ENCODE results near the gene GPR15LG.

Gene GPR15LG

GRCh38 chr10:84194424-84195043 is 20.9 kb downstream of the GPR15LG start, which contains the start of gene CDHR1:
CDHR1 (plus strand) TSS chr10:84194537; CDS start chr10:84194761, 224 bp downstream.
- DNase-seq: no peak

GRCh38 chr10:84195044-84195830 is 21.6 kb downstream of the GPR15LG start:
- no peak for DNase-seq

GRCh38 chr10:84196083-84196482 is 22.5 kb downstream of the GPR15LG start:
- no peak for DNase-seq

GRCh38 chr10:84196941-84197340 is 23.3 kb downstream of the GPR15LG start:
- no peak for DNase-seq

GRCh38 chr10:84197643-84198042 is 24.0 kb downstream of the GPR15LG start:
- DNase-seq: no peak

GRCh38 chr10:84198206-84198915 is 24.8 kb downstream of the GPR15LG start:
- no peak for DNase-seq

GRCh38 chr10:84200537-84201243 is 27.1 kb downstream of the GPR15LG start:
- no peak for DNase-seq

GRCh38 chr10:84201244-84201606 is 27.6 kb downstream of the GPR15LG start:
- no peak for DNase-seq

- DNase-seq: no peak
These were observed 28.1 kb downstream of the GPR15LG start for GRCh38 chr10:84201682-84202081.

GRCh38 chr10:84202349-84202748 is 28.7 kb downstream of the GPR15LG start:
- no peak for DNase-seq

- DNase-seq: no peak
These were observed 30.5 kb downstream of the GPR15LG start for GRCh38 chr10:84204122-84204521.

- no peak for DNase-seq
These were observed 31.0 kb downstream of the GPR15LG start for GRCh38 chr10:84204610-84205009.

GRCh38 chr10:84205049-84205852 is 31.6 kb downstream of the GPR15LG start:
- DNase-seq: peak; percentile 46

GRCh38 chr10:84205853-84206525 is 32.4 kb downstream of the GPR15LG start:
- no peak for DNase-seq

GRCh38 chr10:84208023-84208422 is 34.4 kb downstream of the GPR15LG start:
- DNase-seq: no peak

- DNase-seq: no peak
These were observed 38.0 kb downstream of the GPR15LG start for GRCh38 chr10:84211566-84211965.

- no peak for DNase-seq
These were observed 38.4 kb downstream of the GPR15LG start for GRCh38 chr10:84212014-84212413.

GRCh38 chr10:84213076-84213475 is 39.5 kb downstream of the GPR15LG start:
- no peak for DNase-seq

- no peak for DNase-seq
These were observed 40.5 kb downstream of the GPR15LG start for GRCh38 chr10:84214046-84214572.

GRCh38 chr10:84214612-84215235 is 41.1 kb downstream of the GPR15LG start:
- peak; percentile 42 for DNase-seq

GRCh38 chr10:84216834-84217233 is 43.2 kb downstream of the GPR15LG start:
- no peak for DNase-seq
